HepG2 (cell line): Measurements from ENCODE around the gene MRPL10.

Experiments
- ATF2 ChIP-seq: sonication (generic); formaldehyde crosslinking; IDR thresholded peaks from 2 replicates; pipeline ENCODE4 v1.4.0; 2020; ENCODE audit warnings: missing genetic modification reagents
- CTCF ChIP-seq: sonication (generic); formaldehyde crosslinking; IDR thresholded peaks from 2 replicates; pipeline ENCODE4 v1.5.0; 2020; ENCODE audit warnings: mild to moderate bottlenecking, missing genetic modification reagents, moderate library complexity
- MAZ ChIP-seq, 2 experiments: sonication (generic) in 1 of 2; formaldehyde crosslinking in 1 of 2; IDR thresholded peaks; 2 replicates each; pipeline versions ENCODE4 v1.5.0 to v1.6.1; 2012 to 2020; ENCODE audit warnings: low read depth in 2 of 2, mild to moderate bottlenecking in 2 of 2, borderline replicate concordance in 1 of 2, improper control_type of control experiment in 1 of 2, low read length in 1 of 2, missing genetic modification reagents in 1 of 2, moderate library complexity in 1 of 2
- ZFX ChIP-seq: sonication (generic); formaldehyde crosslinking; IDR thresholded peaks from 2 replicates; pipeline ENCODE4 v1.4.0; 2020; ENCODE audit warnings: mild to moderate bottlenecking, low read depth, missing genetic modification reagents, moderate library complexity
- ZMAT5 ChIP-seq: sonication (generic); formaldehyde crosslinking; IDR thresholded peaks from 2 replicates; pipeline ENCODE4 v1.5.0; 2020; ENCODE audit warnings: mild to moderate bottlenecking, low read depth, missing genetic modification reagents, borderline replicate concordance
- ZNF274 ChIP-seq: sonication (generic); formaldehyde crosslinking; IDR thresholded peaks from 2 replicates; pipeline ENCODE4 v1.5.1; 2020; ENCODE audit warnings: mild to moderate bottlenecking, missing genetic modification reagents
- ZSCAN29 ChIP-seq: sonication (generic); formaldehyde crosslinking; conservative IDR thresholded peaks from 2 replicates; pipeline ENCODE4 v1.4.0; 2020; ENCODE audit warnings: mild to moderate bottlenecking, missing genetic modification reagents
- TF ChIP-seq, protein P1 (sequence below): sonication (generic); formaldehyde crosslinking; IDR thresholded peaks from 2 replicates; pipeline ENCODE4 v1.4.0; 2020; ENCODE audit warnings: low read depth, mild to moderate bottlenecking, missing genetic modification reagents

DNA sequence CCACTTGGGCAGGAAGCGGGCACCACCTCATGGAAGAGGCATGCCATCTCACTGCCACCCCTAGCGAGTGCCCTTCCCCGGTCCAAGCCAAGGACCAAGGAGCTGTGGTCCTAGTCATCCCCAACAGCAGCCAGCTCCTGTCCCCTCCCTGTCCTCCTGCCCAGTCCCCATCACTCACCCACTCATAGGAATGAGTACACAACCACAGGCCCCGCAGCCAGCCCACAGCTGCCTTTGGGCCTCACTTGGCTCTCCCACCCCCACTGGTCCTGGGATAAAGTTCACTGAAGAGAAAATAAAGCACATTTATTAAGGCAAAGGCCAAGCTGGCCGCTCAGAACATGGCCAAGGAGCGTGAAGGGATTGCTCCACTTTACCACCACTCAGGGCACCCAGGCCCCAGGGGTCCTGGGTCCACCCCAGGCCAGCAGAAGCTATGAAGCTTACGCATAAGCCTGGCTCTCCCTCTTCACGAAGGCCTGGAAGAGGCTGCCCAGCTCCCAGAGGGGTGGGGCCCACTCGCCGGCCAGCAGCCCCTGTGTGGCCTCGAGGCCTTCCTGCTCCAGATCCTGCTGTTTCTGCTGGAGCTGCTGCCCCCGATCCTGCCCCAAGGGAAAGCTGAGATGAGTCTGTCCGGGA lies 6.2 kb upstream of the MRPL10 start:
- TF ChIP-seq ZFX (CRISPR knock-in tag) (peak; percentile 40; the same call in 1 of the 2 replicates), ZMAT5 (CRISPR knock-in tag) (no peak), MAZ (IDR thresholded peaks at IDR 0.05; ENCODE audit: borderline replicate concordance, low read depth, low read length) (no peak), MAZ (CRISPR knock-in tag; IDR thresholded peaks at IDR 0.05; ENCODE audit: low read depth) (no peak), ATF2 (CRISPR knock-in tag) (no peak), ZSCAN29 (no peak), ZNF274 (no peak), CTCF (CRISPR knock-in tag) (no peak)
- TF ChIP-seq, protein P1, sequence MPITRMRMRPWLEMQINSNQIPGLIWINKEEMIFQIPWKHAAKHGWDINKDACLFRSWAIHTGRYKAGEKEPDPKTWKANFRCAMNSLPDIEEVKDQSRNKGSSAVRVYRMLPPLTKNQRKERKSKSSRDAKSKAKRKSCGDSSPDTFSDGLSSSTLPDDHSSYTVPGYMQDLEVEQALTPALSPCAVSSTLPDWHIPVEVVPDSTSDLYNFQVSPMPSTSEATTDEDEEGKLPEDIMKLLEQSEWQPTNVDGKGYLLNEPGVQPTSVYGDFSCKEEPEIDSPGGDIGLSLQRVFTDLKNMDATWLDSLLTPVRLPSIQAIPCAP (CRISPR knock-in tag): no peak
